ENCODE measurements around the gene GDF7.
A peak's percentile ranks its signal among the peaks of the same experiment; 100 is the strongest.

The GDF7 gene

GRCh38 chr2:20645301-20645701 lies 21.6 kb upstream of the GDF7 start:
- DNase-seq (ENCODE audit: low read depth), result no peak

GRCh38 chr2:20645761-20646160 lies 21.2 kb upstream of the GDF7 start:
- no peak for DNase-seq (ENCODE audit: low read depth)

- DNase-seq (ENCODE audit: low read depth), result no peak
Observed at GRCh38 chr2:20646446-20646845, 20.5 kb upstream of the GDF7 start.

- no peak for DNase-seq (ENCODE audit: low read depth)
Observed at GRCh38 chr2:20647211-20647610, 19.7 kb upstream of the GDF7 start.

- DNase-seq (ENCODE audit: low read depth), result no peak
Observed at GRCh38 chr2:20647738-20648137, 19.2 kb upstream of the GDF7 start.

- DNase-seq (ENCODE audit: low read depth), result no peak
Observed at GRCh38 chr2:20648206-20648605, 18.7 kb upstream of the GDF7 start.

GRCh38 chr2:20648831-20649230 lies 18.1 kb upstream of the GDF7 start:
- DNase-seq (ENCODE audit: low read depth), result no peak

GRCh38 chr2:20649576-20649975 lies 17.4 kb upstream of the GDF7 start:
- no peak for DNase-seq (ENCODE audit: low read depth)

GRCh38 chr2:20649976-20650375 lies 17.0 kb upstream of the GDF7 start:
- no peak for DNase-seq (ENCODE audit: low read depth)

- no peak for DNase-seq (ENCODE audit: low read depth)
Observed at GRCh38 chr2:20650393-20650876, 16.5 kb upstream of the GDF7 start.

GRCh38 chr2:20650877-20651730 lies 15.8 kb upstream of the GDF7 start, which contains the start of gene HS1BP3:
Gene HS1BP3, minus strand, starts transcription at chr2:20651098. Its CDS starts 35 bp downstream, at chr2:20651063.
- peak; percentile 75 for DNase-seq (ENCODE audit: low read depth)

GRCh38 chr2:20651731-20652099 lies 15.2 kb upstream of the GDF7 start:
- DNase-seq (ENCODE audit: low read depth), result no peak

- DNase-seq (ENCODE audit: low read depth), result no peak
Observed at GRCh38 chr2:20652141-20652540, 14.8 kb upstream of the GDF7 start.

- DNase-seq (ENCODE audit: low read depth), result no peak
Observed at GRCh38 chr2:20652673-20653575, 14.0 kb upstream of the GDF7 start.

GRCh38 chr2:20653695-20654534 lies 13.0 kb upstream of the GDF7 start:
- DNase-seq (ENCODE audit: low read depth), result no peak

GRCh38 chr2:20654535-20654813 lies 12.5 kb upstream of the GDF7 start:
- DNase-seq (ENCODE audit: low read depth), result no peak

- no peak for DNase-seq (ENCODE audit: low read depth)
Observed at GRCh38 chr2:20656561-20656960, 10.4 kb upstream of the GDF7 start.

- DNase-seq (ENCODE audit: low read depth), result no peak
Observed at GRCh38 chr2:20657522-20658235, 9.3 kb upstream of the GDF7 start.

GRCh38 chr2:20660506-20661420 lies 6.2 kb upstream of the GDF7 start:
- DNase-seq (ENCODE audit: low read depth), result no peak

All from stimulated activated CD8-positive, alpha-beta memory T cell treated with anti-CD3 and anti-CD28 coated beads, Interleukin-12 subunit alpha, Interleukin-12 subunit beta, amount 100 ng/mL, for 1 hour (primary cell).